GM19468 (cell line): ENCODE measurements around the gene PRR7.
"Not testable (repeated sequence)": the region's sequence is repeated elsewhere in the genome, so short reads cannot be mapped to it uniquely, and the experiment has no call there.

ENCODE experiments used
- ATAC-seq: cut with Tn5 transposase; IDR thresholded peaks from one replicate; pipeline ENCODE4 v1.9.1; 2021; ENCODE audit warnings: mild to moderate bottlenecking, moderate library complexity, moderate number of reproducible peaks; ENCODE audit not compliant: unreplicated experiment; ENCODE audit errors: extremely low read depth

The PRR7 gene

DNA sequence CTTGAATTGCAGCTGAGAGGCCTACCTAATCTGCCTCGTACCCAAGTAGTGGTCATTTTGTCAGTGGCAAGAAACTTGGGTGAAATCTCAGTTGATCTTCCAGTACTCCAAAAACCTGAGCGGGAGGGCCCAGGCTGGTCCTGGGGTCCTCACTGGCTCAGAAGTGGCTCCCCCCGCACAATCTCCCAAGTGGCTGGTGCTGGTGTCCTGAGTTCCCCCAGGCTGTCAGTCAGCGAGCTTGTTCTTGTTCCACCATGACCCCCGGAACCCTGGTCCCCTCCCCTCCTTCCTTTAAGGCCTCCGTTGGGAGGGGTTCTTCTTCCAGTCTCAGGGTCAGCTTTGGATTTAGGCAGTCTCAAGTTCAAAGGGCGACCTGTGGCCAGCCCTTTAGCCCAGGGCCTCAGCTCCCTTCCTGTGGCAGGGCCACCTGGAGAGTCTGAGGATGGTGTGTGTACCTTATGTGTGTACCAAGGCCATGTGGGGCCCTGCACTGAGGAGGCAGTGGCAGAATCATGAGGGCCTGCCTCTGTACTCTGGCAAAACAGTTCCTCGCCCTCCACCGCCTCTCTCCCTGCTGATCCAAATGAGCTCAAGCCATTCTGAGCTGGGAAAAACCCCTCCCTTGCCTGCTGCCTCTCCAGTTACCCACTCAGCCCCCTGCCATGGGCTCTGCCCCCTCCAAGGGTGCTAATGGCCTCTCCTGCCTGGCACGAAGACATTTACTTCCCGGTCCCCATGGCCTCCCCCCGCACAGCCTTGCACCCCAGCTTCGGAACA, 31.3 kb downstream of the PRR7 start:
- no peak for ATAC-seq

DNA sequence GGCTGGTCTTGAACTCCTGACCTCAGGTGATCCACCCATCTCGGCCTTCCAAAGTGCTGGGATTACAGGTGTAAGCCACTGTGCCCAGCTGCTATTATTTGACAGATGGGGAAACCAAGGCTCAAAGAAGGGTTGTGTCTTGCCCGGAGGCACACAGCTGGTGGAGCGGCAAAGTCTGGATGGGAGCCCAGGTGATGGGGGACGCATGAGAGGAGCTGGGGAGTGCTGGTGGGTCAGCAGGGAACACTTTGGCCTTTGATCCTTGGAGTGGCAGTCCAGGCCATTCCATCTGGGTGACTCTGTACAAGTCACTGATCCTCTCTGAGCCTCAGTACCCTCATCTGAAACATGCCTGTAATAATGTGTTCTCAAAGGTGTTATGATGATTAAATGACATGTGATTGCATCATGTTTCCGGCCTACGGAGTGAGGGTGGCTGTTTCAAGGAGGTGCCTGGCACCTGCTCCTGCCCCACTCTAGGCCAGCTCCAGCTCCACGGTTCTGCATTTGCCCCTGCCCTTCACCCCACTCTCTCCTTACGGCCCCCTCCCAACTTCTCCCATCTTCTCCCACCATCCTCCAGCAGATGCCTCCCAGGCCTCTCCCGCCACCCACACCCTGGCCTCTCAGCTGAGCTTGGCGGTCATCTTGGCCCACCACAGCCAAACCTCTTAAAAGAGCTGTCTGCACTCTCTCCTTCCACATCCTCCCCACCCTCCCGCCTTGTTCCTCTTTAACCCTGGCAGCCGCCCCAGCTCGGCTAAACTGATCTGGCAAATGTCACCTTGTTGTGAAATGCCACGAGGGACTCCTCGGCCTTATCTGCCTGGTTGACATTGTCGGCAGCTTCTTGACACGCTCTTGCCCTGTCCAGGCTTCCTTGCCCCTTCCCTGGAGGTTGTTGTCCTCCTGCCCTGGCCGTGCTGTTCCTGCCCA, 32.4 kb downstream of the PRR7 start:
- no peak for ATAC-seq

- ATAC-seq: no peak
Measured at GRCh38 chr5:177479774-177480173, 33.2 kb downstream of the PRR7 start.

DNA sequence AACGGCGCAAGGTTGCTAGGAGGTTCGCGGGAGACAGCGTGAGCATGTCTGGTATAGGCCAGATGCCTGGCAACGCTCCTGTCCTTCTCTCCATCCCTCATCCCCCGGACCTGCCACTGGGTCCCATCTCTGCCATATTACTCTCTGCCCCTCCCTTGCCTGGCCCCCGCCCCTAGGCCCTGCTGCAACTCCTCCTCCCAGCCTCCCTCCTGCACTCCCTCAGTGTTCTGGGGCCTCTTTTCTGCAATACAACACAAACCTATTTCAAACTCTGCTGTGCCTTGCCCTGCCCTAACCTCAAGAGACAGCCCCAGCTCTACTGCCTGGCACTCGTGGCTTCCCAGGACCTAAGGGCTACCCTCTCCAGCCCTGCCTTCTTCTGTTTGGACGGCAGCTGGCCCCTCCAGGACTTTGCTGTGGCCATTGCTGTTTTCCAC, 35.8 kb downstream of the PRR7 start:
- no peak for ATAC-seq

GRCh38 chr5:177483042-177483441, 36.4 kb downstream of the PRR7 start:
- ATAC-seq: no peak

DNA sequence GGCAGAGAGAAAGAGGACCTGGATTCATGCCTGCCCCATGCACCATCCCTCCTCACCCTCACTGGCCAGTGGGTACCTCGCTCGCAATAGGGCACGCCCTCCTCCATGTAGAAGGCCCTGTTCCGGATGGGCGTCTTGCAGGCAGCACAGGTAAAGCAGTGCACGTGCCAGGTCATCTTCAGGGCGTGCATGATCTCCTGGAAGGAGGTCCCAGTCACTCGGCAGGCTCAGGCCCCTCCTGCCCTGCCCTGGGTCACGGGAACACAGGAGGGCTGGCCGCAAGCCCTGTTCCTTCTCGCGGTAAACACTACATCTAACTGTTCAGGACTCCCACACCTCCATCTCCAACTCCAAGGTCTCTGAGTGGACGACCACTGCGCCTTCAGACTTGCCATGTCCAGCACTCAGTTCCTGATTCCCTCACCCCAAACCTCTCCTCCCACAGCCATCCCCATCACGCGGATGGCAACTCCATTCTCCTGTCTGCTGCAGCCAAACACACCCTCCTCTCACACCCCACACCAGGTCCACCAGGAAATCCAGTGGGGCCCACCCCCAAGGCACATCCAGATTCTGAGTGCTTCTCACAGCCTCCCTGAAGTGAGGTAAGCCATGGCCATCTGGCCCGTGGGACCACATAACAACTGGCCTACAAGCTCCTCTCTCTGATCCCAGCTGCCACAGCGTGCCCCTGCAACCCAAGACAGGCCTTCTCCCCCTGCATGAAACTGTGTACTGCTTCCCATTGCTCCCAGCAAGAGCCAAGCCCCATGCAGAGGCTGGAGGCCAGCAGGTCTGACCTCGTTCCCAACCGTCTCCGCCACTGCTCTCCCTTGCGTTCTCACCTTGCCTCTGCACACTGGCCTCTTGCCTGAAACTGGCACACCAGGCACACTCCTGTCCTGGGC, 37.6 kb downstream of the PRR7 start:
- no peak for ATAC-seq

- ATAC-seq: no peak
Measured at GRCh38 chr5:177484902-177485549, 38.4 kb downstream of the PRR7 start.

DNA sequence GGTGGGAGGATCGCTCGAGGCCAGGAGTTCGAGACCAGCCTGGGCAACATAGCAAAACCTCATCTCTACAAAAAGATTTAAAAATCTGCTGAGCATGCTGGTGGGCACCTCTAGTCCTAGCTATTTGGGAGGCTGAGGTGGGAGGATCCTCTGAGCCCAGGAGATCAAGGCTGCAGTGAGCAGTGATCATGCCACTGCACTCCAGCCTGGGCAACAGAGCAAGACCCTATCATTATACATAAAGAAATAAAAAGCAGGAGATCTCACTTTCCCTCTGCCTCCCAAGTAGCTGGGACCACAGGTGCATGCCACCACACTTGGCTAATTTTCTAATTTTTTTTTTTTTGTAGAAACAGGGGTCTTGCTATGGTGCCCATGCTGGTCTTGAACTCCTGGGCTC, 39.1 kb downstream of the PRR7 start:
- ATAC-seq: not testable (repeated sequence)

DNA sequence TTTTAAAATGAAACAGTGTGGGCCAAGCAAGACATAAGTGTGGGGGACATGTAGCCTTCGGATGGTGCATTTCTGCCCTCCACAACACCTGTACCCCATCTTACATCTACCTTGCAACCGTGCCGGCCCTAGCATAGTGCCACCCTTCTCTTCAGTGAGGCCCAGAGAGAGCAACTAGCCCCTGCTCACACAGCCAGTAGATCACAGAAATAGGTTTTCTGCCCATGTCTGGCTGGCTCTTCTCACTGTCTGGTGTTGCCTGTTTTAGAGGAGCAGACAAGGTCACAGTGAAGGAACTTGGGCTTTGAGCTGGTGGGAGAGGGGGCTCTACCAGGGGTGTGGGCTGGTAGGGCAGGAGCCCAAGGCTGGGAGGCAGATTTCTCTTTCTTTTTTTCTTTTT, 39.6 kb downstream of the PRR7 start:
- ATAC-seq: no peak

DNA sequence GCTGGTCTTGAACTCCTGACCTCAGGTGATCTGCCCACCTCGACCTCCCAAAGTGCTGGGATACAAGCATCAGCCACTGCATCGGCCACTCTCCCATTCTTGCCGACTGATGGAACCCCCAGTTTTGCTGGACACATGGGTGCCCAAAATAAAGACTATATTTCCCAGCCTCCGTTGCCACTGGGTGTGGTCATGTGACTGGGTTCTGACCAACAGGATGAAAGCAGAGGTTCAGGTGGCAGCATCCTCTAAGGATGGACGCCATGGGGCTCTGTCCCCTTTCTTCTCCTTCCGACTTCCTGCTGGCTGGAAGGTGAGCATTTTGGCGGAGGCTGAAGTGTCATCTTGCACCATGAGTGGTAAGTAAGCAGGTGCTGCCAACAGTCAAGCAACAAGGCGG, 40.5 kb downstream of the PRR7 start:
- no peak for ATAC-seq

DNA sequence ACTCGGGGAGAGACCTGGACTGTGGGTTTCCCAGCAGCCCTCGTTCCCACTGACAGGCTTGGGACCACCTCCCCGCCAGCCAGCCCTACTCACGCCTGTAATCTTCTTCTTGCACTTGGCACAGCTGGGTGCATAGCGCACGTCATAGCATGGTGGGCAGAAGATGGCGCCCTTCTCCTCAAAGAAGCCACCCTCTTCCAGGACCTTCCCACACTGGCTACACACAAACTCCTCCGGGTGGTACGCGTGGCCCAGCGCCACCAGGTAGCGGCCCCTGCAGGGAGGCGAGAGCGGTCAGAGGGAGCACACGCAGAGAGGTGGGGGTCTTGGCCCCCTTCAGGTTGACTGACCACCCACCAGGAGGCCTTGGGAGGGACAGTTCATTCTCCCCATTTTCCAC, 41.4 kb downstream of the PRR7 start:
- ATAC-seq: no peak

GRCh38 chr5:177489119-177489716, 42.6 kb downstream of the PRR7 start:
- ATAC-seq: no peak

DNA sequence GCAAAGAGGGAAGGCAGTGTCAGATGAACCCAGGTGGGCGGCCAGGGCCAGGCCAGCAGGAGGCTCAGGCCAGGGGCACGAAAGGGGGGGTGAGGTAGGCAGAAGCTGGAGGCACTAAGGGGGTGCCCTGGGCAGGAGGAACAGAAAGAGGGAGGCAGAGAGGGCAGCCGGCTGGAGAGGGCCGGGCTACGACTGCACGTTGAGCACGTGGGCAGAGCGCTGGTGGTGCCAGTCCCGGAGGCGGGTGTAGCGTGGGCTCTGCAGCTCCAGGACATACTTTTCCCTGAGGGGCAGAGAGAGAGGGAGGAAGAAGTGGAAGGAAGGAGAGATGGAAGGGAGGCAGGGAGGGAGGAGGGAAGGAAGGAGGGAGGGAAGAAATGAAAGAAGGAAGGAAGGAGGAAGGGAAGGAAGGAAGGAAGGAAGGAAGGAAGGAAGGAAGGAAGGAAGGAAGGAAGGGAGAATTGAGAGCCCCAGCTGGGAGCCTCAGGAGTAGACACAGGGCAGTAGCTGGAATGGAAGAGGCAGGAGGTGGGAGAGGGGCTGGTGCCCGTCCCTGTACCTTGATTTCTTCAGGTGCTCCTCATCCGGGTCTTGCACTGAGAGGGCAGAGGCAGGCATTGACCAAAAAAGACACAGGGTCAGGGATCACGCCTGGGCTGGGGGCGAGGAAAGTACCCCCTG, 43.8 kb downstream of the PRR7 start:
- no peak for ATAC-seq

GRCh38 chr5:177490992-177491391, 44.4 kb downstream of the PRR7 start:
- no peak for ATAC-seq

DNA sequence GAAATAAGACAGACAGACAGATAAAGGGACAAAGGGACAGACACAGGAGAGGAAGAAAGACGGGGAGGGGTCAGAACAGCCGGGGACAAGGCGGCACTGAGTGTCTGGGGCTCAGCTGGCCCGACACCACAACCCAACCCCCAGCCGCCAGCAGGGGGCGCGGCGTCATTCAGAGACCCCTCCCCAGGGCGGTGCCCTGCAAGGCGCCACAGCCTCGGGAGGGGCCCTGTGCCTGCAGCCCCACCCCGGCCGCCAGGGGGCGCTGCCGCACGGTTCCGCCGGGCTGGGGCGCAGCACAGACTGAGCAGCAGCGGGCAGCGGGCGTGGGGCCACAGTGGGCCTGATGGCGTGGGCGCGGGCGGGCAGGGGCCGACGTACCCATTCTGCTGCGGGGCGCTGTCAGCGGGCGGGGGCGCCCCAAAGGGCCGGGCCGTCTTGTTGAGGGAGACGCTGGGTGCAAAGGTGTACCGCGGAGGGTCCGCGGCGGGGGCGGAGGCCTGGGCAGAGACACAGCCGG, 44.9 kb downstream of the PRR7 start:
- no peak for ATAC-seq

DNA sequence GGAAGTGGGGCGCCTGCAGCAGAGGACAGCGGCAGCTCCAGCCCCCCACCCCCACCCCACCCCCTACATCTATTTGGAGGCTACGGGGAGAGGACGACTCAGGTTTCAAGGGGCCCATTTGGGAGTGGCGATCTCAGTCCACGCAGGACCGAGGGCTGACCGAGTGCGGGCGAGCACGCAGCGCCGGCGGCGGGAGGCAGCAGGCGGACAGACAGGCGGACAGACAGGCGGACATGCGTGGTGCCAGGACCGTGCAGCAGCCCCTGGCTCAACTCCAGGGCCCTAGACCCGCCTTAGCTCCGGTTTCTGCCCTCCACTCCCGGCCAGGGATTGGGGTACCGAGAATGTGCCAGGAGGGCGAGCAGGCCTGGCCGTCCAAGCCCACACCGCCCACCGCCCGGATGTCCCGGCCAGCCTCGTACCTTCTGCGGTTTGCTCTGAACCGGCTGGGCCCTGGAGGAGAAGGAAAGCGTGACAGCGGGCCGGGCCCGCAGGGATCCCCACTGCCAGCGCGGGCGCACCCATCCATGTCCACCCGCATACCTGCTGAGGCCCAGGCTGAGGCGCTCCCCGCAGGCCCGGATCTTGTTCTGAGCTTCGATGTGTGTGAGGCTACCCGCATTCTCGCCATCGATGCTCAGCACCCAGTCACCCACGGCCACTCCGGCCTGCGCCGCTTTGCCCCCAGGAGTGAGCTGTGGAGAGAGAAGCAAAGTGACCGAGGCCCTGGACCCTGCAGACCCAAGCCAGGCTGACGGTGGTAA, 45.6 kb downstream of the PRR7 start:
- ATAC-seq: no peak

DNA sequence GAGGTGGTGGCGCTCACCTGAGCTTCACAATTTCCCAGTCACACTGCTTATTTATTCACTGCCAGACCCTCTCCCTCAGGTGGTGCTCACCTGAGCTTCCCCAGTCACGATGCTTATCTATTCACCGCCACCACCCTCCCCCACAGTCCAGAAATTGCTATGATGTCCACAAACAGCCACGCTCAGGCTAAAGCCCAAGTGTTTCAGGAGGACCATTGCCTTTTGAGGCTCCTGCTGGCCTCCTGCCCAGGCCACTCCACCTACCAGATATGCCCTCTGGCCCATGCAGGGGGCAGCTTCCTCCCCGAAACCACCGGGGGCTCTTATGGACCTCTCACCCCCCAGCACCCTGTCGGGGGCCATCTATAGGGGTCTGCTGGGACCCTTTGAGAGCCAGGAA, 46.2 kb downstream of the PRR7 start:
- ATAC-seq: no peak

DNA sequence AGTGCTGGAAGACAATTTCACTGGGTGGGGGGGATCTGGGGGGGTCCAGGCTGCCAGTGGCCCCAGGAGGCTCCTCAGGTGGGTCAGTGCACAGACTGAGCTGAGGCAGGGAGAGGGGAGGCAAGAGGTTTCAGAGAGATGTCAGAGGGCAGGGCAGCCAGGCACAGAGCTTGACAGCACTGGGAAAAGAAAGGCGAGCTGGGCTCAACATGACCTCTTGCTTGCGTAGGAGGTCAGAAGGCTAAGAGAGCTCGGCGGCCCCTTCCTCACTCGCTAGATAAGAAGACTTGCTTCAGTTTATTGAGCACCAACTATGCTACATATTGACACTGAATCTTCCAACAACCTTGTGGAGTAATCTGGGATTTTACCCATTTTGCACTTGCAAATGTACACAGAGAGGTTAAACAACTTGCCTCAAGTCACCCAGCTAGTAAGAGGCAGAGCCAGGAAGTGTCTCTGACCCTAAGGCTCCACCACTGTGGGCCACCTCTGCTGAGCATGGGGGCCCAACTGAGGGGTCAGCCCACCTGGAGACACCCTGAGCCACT, 47.3 kb downstream of the PRR7 start:
- ATAC-seq: no peak
